Measurements from ENCODE around the gene KDM4B. TPM values are rescaled to one million over a fixed set of nuclear protein-coding genes. Genes with fewer than 3 reads are reported as not detected.

Gene KDM4B
- polyA plus RNA-seq, 1 of the 3 experiments (the other 2 are of a cell fraction), result 12.2 TPM

DNA sequence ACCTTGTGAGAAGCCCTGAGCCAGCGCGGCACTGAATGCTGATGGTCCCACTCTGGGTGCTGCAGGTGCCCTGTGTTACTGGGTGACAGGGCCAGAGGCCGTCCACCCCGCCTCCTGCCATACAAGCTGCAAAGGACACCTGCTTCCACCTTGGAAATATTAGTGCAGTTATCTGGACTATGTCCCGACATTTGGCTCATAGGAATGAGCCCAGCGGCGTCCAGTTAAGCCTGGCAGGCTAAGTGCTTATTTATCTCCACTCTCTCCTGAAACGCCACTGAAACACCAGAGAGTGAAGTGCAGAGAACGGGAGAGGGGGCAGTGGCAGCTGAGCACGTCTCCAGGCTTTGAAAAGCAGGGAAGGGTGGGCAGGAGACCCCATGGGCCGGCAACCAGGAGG, 145.8 kb downstream of the KDM4B start:
- POLR2A ChIA-PET, result no interaction called here

More for the DNA sequence above, 145.8 kb downstream of the KDM4B start:
- H3K4me1 ChIP-seq (ENCODE audit: control insufficient read depth in 1 of 2, insufficient read depth in 2 of 2, low read depth in 1 of 2, low read length in 1 of 2), result peaks cover 13 to 21% of the 10 kb centered on the region in 2 experiments; a peak in 2 of 4 replicates
- H3K9ac ChIP-seq, result no peak overlapping the region
- H3K9me2 ChIP-seq, result no peaks in the 10 kb centered on the region
- 96% methylated on average over 7 of the region's 11 CpGs for WGBS (ENCODE audit: low lambda C conversion rate)
- no peaks in the 10 kb centered on the region for H4K20me1 ChIP-seq (ENCODE audit: insufficient read depth)
- CTCF ChIA-PET, result interaction anchor here (1.6 kb wide), 1 partner anchor 66 kb away, joined by 5 read pairs; no protein-coding TSS in a partner anchor
- no peaks in the 10 kb centered on the region for H3K27me3 ChIP-seq (ENCODE audit: insufficient read depth)
- H3K36me3 ChIP-seq (replicated peaks in 1 of 2; ENCODE audit: control insufficient read depth in 1 of 2, insufficient read depth in 2 of 2, low read length in 1 of 2), result peaks cover 0 to 25% of the 10 kb centered on the region in 2 experiments
- no peaks in the 10 kb centered on the region for H3K9me3 ChIP-seq
- no peak overlapping the region for H2AFZ ChIP-seq (ENCODE audit: low read depth)
- DNase-seq, result no peak
- no peak overlapping the region for H3K4me3 ChIP-seq (ENCODE audit: low read depth in 2 of 2, low read length in 1 of 2)
- no peak overlapping the region for H3K4me2 ChIP-seq
- H3F3A ChIP-seq (replicated peaks; ENCODE audit: insufficient read depth), result no peaks in the 10 kb centered on the region
- TF ChIP-seq FOSL2 (IDR thresholded peaks at IDR 0.05; ENCODE audit: borderline replicate concordance, low read depth) (no peak), RCOR1 (IDR thresholded peaks at IDR 0.05; ENCODE audit: low read length) (no peak), PBX3 (IDR thresholded peaks at IDR 0.05) (no peak), TAF1 (IDR thresholded peaks at IDR 0.05; ENCODE audit: borderline replicate concordance, low read depth, low read length) (no peak), YY1 (IDR thresholded peaks at IDR 0.05; ENCODE audit: low read depth) (no peak), SMC3 (IDR thresholded peaks at IDR 0.05; ENCODE audit: low read depth, low read length) (no peak), RFX5 (IDR thresholded peaks at IDR 0.05; ENCODE audit: low read length) (no peak), GATA2 (CRISPR knock-in tag; IDR thresholded peaks at IDR 0.05) (no peak), SIN3A (IDR thresholded peaks at IDR 0.05; ENCODE audit: borderline replicate concordance, low read depth, low read length) (no peak), JUND (IDR thresholded peaks at IDR 0.05) (no peak), MXI1 (IDR thresholded peaks at IDR 0.05; ENCODE audit: low read depth, low read length) (no peak), NRF1 (IDR thresholded peaks at IDR 0.05; ENCODE audit: low read depth, low read length) (no peak), FOXM1 (IDR thresholded peaks at IDR 0.05; ENCODE audit: low read depth) (no peak), RAD21 (IDR thresholded peaks at IDR 0.05; ENCODE audit: low read length) (no peak), EZH2phosphoT487 (IDR thresholded peaks at IDR 0.05; ENCODE audit: borderline replicate concordance, low read depth) (no peak), GABPA (IDR thresholded peaks at IDR 0.05; ENCODE audit: low read depth) (no peak)
- TF ChIP-seq, protein P1, sequence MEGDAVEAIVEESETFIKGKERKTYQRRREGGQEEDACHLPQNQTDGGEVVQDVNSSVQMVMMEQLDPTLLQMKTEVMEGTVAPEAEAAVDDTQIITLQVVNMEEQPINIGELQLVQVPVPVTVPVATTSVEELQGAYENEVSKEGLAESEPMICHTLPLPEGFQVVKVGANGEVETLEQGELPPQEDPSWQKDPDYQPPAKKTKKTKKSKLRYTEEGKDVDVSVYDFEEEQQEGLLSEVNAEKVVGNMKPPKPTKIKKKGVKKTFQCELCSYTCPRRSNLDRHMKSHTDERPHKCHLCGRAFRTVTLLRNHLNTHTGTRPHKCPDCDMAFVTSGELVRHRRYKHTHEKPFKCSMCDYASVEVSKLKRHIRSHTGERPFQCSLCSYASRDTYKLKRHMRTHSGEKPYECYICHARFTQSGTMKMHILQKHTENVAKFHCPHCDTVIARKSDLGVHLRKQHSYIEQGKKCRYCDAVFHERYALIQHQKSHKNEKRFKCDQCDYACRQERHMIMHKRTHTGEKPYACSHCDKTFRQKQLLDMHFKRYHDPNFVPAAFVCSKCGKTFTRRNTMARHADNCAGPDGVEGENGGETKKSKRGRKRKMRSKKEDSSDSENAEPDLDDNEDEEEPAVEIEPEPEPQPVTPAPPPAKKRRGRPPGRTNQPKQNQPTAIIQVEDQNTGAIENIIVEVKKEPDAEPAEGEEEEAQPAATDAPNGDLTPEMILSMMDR (IDR thresholded peaks at IDR 0.05), result no peak
- TF ChIP-seq, protein P2, sequence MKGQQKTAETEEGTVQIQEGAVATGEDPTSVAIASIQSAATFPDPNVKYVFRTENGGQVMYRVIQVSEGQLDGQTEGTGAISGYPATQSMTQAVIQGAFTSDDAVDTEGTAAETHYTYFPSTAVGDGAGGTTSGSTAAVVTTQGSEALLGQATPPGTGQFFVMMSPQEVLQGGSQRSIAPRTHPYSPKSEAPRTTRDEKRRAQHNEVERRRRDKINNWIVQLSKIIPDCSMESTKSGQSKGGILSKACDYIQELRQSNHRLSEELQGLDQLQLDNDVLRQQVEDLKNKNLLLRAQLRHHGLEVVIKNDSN (IDR thresholded peaks at IDR 0.05; ENCODE audit: borderline replicate concordance, low read depth), result no peak
- TF ChIP-seq, protein P3, sequence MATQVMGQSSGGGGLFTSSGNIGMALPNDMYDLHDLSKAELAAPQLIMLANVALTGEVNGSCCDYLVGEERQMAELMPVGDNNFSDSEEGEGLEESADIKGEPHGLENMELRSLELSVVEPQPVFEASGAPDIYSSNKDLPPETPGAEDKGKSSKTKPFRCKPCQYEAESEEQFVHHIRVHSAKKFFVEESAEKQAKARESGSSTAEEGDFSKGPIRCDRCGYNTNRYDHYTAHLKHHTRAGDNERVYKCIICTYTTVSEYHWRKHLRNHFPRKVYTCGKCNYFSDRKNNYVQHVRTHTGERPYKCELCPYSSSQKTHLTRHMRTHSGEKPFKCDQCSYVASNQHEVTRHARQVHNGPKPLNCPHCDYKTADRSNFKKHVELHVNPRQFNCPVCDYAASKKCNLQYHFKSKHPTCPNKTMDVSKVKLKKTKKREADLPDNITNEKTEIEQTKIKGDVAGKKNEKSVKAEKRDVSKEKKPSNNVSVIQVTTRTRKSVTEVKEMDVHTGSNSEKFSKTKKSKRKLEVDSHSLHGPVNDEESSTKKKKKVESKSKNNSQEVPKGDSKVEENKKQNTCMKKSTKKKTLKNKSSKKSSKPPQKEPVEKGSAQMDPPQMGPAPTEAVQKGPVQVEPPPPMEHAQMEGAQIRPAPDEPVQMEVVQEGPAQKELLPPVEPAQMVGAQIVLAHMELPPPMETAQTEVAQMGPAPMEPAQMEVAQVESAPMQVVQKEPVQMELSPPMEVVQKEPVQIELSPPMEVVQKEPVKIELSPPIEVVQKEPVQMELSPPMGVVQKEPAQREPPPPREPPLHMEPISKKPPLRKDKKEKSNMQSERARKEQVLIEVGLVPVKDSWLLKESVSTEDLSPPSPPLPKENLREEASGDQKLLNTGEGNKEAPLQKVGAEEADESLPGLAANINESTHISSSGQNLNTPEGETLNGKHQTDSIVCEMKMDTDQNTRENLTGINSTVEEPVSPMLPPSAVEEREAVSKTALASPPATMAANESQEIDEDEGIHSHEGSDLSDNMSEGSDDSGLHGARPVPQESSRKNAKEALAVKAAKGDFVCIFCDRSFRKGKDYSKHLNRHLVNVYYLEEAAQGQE (IDR thresholded peaks at IDR 0.05; ENCODE audit: low read depth, low read length), result no peak
- no peak overlapping the region; a peak in 1 of 4 replicates for H3K27ac ChIP-seq (ENCODE audit: low read depth in 2 of 2, low read length in 1 of 2)
- no peaks in the 10 kb centered on the region for H3K79me2 ChIP-seq (ENCODE audit: insufficient read depth)
